Tibial artery (tissue), 4 donors: ENCODE results near the gene PPHLN1.

Experiments used
- DNase-seq, 2 donors: peaks; one replicate each; pipeline ENCODE4 v3.0.0-alpha.2; 2019
- H3K27ac ChIP-seq, 2 donors: fragments of 200-600 bp; sonication (generic) in 1 of 2; 1 replicate in 1 of 2; 2 replicates in 1 of 2; pipeline ENCODE4 v1.5.1; 2018 to 2019; ENCODE audit warnings: mild to moderate bottlenecking in 1 of 2
- H3K27me3 ChIP-seq, 2 donors: fragments of 200-600 bp; sonication (generic) in 1 of 2; one replicate each; pipeline versions ENCODE4 v1.5.1 to v1.6.0; 2016 to 2019
- H3K36me3 ChIP-seq, 3 donors: fragments of 200-600 bp; sonication (generic) in 2 of 3; one replicate each; pipeline ENCODE4 v1.5.1; 2016 to 2019; ENCODE audit warnings: mild to moderate bottlenecking in 2 of 3
- H3K4me1 ChIP-seq, 4 donors: fragments of 200-600 bp; sonication (generic) in 2 of 4; 1 replicate in 3 of 4; 2 replicates in 1 of 4; pipeline ENCODE4 v1.5.1; 2016 to 2019
- H3K4me3 ChIP-seq, 2 donors: fragments of 200-600 bp; sonication (generic) in 1 of 2; 1 replicate in 1 of 2; 2 replicates in 1 of 2; pipeline ENCODE4 v1.5.1; 2018 to 2019; ENCODE audit warnings: mild to moderate bottlenecking in 2 of 2
- H3K9me3 ChIP-seq, 3 donors: fragments of 200-600 bp; sonication (generic) in 1 of 3; one replicate each; pipeline ENCODE4 v1.5.1; 2016 to 2019
- CTCF ChIP-seq, 2 experiments: fragments of 200-600 bp in 1 of 2; fragments of 450-650 bp in 1 of 2; IDR thresholded peaks; one replicate each; pipeline ENCODE4 v1.5.1; 2017 to 2019; ENCODE audit warnings: antibody characterized with exemption in 2 of 2, mild to moderate bottlenecking in 1 of 2, moderate library complexity in 1 of 2
- intact Hi-C: fragments of 100-400 bp; cut with DNase I; formaldehyde crosslinking; loops from one replicate; pipeline ENCODE4 v1.15.0; 2023; ENCODE audit warnings: low total_unique reads

PPHLN1 gene

DNA sequence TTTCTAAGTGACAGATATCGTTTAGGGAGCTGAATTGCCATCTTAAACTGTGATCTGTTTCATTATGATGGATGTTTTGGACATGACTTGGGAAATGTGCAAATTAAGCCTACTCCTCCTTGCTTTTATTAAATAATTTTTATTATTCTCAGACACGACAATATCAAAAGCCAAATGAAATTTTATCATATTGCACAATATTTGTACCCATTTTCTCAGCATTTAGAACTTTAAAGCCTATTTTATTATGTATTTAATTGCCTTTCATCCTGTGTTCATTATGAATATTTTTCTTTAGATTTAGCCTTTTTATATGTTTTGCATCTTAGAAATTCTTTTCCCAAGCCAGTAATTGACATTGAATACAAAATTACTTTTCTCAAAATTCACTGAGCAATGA lies 102.9 kb downstream of the PPHLN1 start:
- intact Hi-C loops: no loop called here
- Histone ChIP-seq H3K27me3 (no peaks in the 10 kb centered on the region), H3K9me3 (no peaks in the 10 kb centered on the region), H3K4me1 (peaks cover 0 to 4% (median 0%) of the 10 kb centered on the region in 4 donors), H3K27ac (no peak overlapping the region), H3K4me3 (no peak overlapping the region), H3K36me3 (no peaks in the 10 kb centered on the region)
- DNase-seq: no peak
- no peak for TF ChIP-seq CTCF (IDR thresholded peaks at IDR 0.05)

DNA sequence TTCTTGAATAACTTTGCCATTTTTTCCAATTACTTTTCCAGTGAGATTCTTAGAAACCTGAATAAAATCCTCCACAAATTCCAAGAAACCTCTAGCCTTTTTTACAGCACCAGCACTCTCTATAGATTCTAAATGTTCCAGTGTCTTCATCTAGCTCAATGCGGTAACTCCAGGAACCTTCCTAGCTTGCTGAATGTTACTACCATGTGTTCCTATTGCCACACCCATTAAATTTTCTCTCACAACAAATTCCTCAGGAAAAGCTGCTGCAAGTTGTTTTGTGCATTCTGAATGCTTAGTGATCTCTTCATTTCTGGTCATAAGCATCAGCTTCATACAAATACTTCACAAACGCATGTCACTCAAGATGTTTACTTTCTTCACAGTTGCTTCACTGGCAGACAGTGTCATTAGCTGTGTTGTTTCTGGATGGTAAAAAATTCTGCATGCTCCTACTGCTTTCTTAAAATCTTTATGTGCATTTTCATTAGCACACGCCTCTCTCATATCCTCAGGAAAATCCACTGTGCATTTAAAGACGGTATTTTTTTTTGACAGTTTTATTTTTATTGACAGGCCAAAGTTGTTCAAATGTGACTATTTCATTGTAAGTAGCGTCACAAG lies 106.7 kb downstream of the PPHLN1 start:
- no peaks in the 10 kb centered on the region for H3K9me3 ChIP-seq
- intact Hi-C loops: no loop called here
- no peaks in the 10 kb centered on the region for H3K36me3 ChIP-seq
- H3K27ac ChIP-seq: no peak overlapping the region
- H3K4me3 ChIP-seq: no peak overlapping the region
- H3K4me1 ChIP-seq: no peaks in the 10 kb centered on the region
- no peaks in the 10 kb centered on the region for H3K27me3 ChIP-seq
- TF ChIP-seq CTCF (IDR thresholded peaks at IDR 0.05): no peak
- no peak for DNase-seq

DNA sequence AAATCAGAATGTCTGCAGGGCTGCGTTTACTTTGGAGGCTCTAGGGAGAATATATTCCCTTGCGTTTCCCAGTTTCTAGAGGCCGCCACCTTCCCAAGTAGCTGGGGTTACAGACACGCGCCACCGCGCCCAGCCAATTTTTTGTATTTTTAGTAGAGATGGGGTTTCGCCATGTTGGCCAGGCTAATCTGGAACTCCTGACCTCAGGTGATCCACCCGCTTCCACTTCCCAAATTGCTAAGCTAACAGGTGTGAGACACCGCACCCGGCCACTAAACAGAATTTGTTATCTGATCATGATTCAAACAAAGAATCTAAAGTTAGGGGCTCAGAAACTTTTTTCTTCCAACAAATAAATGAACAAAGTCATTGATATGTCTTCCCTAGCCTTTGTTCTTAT lies 114.6 kb downstream of the PPHLN1 start:
- no peak overlapping the region for H3K4me3 ChIP-seq
- DNase-seq: no peak
- no peaks in the 10 kb centered on the region for H3K9me3 ChIP-seq
- peaks cover 19 to 35% (median 34%) of the 10 kb centered on the region in 3 donors for H3K36me3 ChIP-seq
- no peak for TF ChIP-seq CTCF (IDR thresholded peaks at IDR 0.05)
- no peak overlapping the region for H3K27ac ChIP-seq
- H3K4me1 ChIP-seq: no peaks in the 10 kb centered on the region
- no peaks in the 10 kb centered on the region for H3K27me3 ChIP-seq
- intact Hi-C loops: no loop called here

GRCh38 chr12:42442311-42442759 lies 116.4 kb downstream of the PPHLN1 start:
- TF ChIP-seq CTCF (IDR thresholded peaks at IDR 0.05): no peak
- no peak for DNase-seq
- no peak overlapping the region for H3K27ac ChIP-seq
- no peaks in the 10 kb centered on the region for H3K9me3 ChIP-seq
- intact Hi-C loops: no loop called here
- H3K36me3 ChIP-seq: peaks cover 19 to 50% (median 34%) of the 10 kb centered on the region in 3 donors
- no peak overlapping the region for H3K4me3 ChIP-seq
- no peaks in the 10 kb centered on the region for H3K27me3 ChIP-seq
- H3K4me1 ChIP-seq: peaks cover 0 to 3% (median 1%) of the 10 kb centered on the region in 4 donors

DNA sequence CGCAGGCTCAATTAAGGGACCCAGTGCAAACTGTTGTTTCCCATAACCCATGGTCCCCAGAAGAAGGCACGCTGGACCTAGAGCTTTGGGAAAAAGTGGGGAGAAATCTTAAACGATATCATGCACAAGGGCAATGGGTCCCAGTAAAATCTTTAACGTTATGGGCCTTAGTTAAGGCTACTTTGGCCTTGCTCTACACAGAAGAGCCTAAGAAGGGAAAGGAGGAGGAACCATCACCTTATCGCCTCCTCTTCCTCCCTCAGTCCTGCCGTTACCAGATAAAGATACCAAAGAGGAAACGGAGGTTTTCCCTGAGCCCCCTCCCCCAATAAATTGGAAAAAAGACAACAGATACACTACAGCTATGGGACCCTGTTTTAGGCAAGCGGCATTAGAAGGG lies 116.9 kb downstream of the PPHLN1 start:
- Histone ChIP-seq H3K4me1 (peaks cover 0 to 7% (median 3%) of the 10 kb centered on the region in 4 donors), H3K9me3 (no peaks in the 10 kb centered on the region), H3K4me3 (no peak overlapping the region), H3K27ac (no peak overlapping the region), H3K36me3 (peaks cover 19 to 50% (median 34%) of the 10 kb centered on the region in 3 donors), H3K27me3 (no peaks in the 10 kb centered on the region)
- no peak for DNase-seq
- no peak for TF ChIP-seq CTCF (IDR thresholded peaks at IDR 0.05)
- intact Hi-C loops: no loop called here
